ENCODE data around the gene RNF214. TPM values are rescaled to one million over a fixed set of nuclear protein-coding genes. Genes with fewer than 3 reads are reported as not detected.

RNF214 gene
- total RNA-seq, 2 donors from 2014 or later = 46.4 to 51.1 TPM

DNA sequence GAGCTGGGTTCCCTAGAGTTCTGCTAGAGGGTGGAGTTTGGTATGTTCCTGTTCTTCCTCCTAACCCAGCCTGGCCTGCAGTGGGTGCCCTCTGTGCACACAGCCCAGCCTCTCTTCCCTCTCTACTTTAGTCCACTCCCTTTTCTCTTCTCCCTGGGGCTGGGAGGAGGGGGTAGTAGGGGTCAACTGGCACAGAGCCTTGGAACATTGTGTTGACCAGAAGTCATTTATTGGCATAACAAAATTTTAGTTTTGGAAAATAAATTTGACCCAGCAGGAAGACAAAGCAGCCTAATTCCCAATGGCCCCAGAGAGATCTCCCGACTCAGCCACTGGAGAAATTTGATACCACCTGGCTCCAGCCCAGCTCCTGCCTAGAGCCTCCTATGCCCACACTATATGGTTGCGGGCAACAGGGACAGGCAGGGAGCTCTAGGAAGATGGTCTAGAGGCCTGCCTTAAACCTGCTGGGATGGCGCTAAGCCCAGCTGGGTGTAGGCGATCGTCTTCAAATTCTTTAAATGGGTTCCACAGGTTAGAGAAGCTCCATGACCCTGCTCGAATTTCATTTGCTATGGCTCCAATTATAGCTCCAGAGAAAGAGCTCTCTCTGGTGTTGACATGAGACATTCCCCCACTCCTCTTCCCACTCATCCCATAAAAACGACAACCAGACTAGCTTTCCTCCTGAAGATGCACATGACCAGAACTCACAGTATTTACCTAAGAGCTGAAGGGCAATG is 10.5 kb upstream of the RNF214 start:
- WGBS, 2 experiments (ENCODE audit: insufficient coverage in 1 of 2, insufficient read length in 1 of 2) = 94 to 95% methylated on average over 5 to 7 of the region's 7 CpGs
- no peak overlapping the region for H3K27ac Mint-ChIP-seq

GRCh38 chr11:117222991-117223740 is 9.3 kb upstream of the RNF214 start:
- no peak overlapping the region for H3K27ac ChIP-seq (ENCODE audit: low read depth, low read length)
- no peaks in the 10 kb centered on the region for H3K4me1 ChIP-seq (ENCODE audit: control insufficient read depth, insufficient read depth, low read length)
- TF ChIP-seq, protein P1, sequence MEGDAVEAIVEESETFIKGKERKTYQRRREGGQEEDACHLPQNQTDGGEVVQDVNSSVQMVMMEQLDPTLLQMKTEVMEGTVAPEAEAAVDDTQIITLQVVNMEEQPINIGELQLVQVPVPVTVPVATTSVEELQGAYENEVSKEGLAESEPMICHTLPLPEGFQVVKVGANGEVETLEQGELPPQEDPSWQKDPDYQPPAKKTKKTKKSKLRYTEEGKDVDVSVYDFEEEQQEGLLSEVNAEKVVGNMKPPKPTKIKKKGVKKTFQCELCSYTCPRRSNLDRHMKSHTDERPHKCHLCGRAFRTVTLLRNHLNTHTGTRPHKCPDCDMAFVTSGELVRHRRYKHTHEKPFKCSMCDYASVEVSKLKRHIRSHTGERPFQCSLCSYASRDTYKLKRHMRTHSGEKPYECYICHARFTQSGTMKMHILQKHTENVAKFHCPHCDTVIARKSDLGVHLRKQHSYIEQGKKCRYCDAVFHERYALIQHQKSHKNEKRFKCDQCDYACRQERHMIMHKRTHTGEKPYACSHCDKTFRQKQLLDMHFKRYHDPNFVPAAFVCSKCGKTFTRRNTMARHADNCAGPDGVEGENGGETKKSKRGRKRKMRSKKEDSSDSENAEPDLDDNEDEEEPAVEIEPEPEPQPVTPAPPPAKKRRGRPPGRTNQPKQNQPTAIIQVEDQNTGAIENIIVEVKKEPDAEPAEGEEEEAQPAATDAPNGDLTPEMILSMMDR (conservative IDR thresholded peaks at IDR 0.05) = no peak
- H3K27me3 ChIP-seq (ENCODE audit: control insufficient read depth, insufficient read depth, low read length, poor library complexity, severe bottlenecking) = no peaks in the 10 kb centered on the region
- H3K4me3 ChIP-seq (ENCODE audit: low read length) = no peak overlapping the region
- peak; percentile 29 for DNase-seq
- no peaks in the 10 kb centered on the region for H3K27me3 Mint-ChIP-seq (ENCODE audit: insufficient read depth)
- no peaks in the 10 kb centered on the region for H3K9me3 Mint-ChIP-seq
- no peaks in the 10 kb centered on the region for H3K9me3 ChIP-seq (ENCODE audit: control insufficient read depth, low read length)
- H3K36me3 Mint-ChIP-seq (ENCODE audit: low read depth) = peaks cover 48% of the 10 kb centered on the region
- H3K4me3 Mint-ChIP-seq = no peak overlapping the region
- 91 to 98% methylated on average over 13 to 14 of the region's 14 CpGs for WGBS, 2 experiments (ENCODE audit: insufficient coverage in 1 of 2, insufficient read length in 1 of 2)
- peaks cover 2% of the 10 kb centered on the region for H3K4me1 Mint-ChIP-seq
- H3K27ac Mint-ChIP-seq = no peak overlapping the region
- no peak overlapping the region for H3K9ac ChIP-seq (ENCODE audit: extremely low read depth, low read length, poor library complexity, severe bottlenecking)
- peaks cover 79% of the 10 kb centered on the region for H3K36me3 ChIP-seq (ENCODE audit: control insufficient read depth, insufficient read depth, low read length)

More for the DNA sequence above, 10.5 kb upstream of the RNF214 start:
- peaks cover 50% of the 10 kb centered on the region for H3K36me3 Mint-ChIP-seq (ENCODE audit: low read depth)
- Histone ChIP-seq H3K36me3 (ENCODE audit: control insufficient read depth, insufficient read depth, low read length) (peaks cover 79% of the 10 kb centered on the region), H3K4me1 (ENCODE audit: control insufficient read depth, insufficient read depth, low read length) (no peaks in the 10 kb centered on the region), H3K27ac (ENCODE audit: low read depth, low read length) (no peak overlapping the region), H3K9ac (ENCODE audit: extremely low read depth, low read length, poor library complexity, severe bottlenecking) (no peak overlapping the region), H3K27me3 (ENCODE audit: control insufficient read depth, insufficient read depth, low read length, poor library complexity, severe bottlenecking) (no peaks in the 10 kb centered on the region), H3K4me3 (ENCODE audit: low read length) (no peak overlapping the region), H3K9me3 (ENCODE audit: control insufficient read depth, low read length) (no peaks in the 10 kb centered on the region)
- peaks cover 2% of the 10 kb centered on the region for H3K4me1 Mint-ChIP-seq
- peak; percentile 46 for DNase-seq
- H3K4me3 Mint-ChIP-seq = no peak overlapping the region
- TF ChIP-seq, protein P1 (conservative IDR thresholded peaks at IDR 0.05) = no peak
- no peaks in the 10 kb centered on the region for H3K9me3 Mint-ChIP-seq
- H3K27me3 Mint-ChIP-seq (ENCODE audit: insufficient read depth) = no peaks in the 10 kb centered on the region

DNA sequence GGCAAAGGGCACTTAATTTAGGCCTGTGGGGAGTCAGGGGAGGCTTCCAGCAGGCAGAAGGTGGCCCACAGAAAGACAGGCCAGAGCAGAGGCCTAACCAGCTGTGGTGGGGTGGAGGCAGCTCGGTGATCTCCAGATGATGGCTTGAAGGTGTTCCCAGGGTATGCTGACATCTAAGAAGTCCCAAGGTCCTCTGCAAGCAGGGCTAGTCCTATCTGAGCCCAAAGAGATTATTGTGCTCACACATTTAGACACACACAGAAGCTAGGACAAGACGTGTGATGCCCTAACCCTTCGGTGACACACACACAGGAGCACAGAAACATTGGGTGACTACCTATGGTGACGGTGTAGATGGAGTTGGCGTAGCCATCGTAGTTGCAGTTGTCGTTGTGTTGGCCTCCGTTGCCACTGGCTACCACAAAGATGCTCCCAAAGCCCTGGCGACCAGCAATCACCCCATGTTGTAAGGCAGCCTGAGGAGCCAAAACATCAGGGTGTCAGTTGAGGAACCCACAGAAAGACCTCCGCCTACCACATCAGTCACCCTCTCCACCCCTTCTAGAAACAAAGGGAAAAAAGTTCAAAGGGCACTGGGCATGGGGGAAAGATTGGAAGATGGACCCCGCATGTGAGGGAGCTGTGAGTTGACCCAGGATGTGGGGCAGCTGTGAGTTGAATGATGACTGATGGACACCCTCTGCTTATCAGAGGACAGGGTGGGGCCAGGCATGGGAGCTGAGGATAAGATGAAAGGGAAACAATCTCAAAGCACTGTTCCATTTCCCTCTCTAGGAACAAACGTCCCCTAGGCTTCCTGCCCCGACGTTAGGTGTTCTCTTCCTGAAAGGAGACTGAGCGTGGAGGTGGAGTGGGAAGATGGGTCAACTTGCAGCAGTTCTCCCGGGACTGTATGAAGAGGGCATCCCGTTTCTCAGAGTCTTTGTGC is 8.5 kb upstream of the RNF214 start:
- Mint-ChIP-seq H3K27ac (peak overlapping the region; percentile 39), H3K9me3 (no peaks in the 10 kb centered on the region), H3K27me3 (ENCODE audit: insufficient read depth) (no peaks in the 10 kb centered on the region), H3K4me1 (peaks cover 2% of the 10 kb centered on the region), H3K36me3 (ENCODE audit: low read depth) (peaks cover 45% of the 10 kb centered on the region), H3K4me3 (no peak overlapping the region)
- Histone ChIP-seq H3K27ac (ENCODE audit: low read depth, low read length) (no peak overlapping the region), H3K4me3 (ENCODE audit: low read length) (no peak overlapping the region), H3K36me3 (ENCODE audit: control insufficient read depth, insufficient read depth, low read length) (peaks cover 79% of the 10 kb centered on the region), H3K4me1 (ENCODE audit: control insufficient read depth, insufficient read depth, low read length) (no peaks in the 10 kb centered on the region), H3K9me3 (ENCODE audit: control insufficient read depth, low read length) (no peaks in the 10 kb centered on the region), H3K27me3 (ENCODE audit: control insufficient read depth, insufficient read depth, low read length, poor library complexity, severe bottlenecking) (no peaks in the 10 kb centered on the region), H3K9ac (ENCODE audit: extremely low read depth, low read length, poor library complexity, severe bottlenecking) (no peak overlapping the region)
- peak; percentile 10 for DNase-seq
- TF ChIP-seq, protein P1 (conservative IDR thresholded peaks at IDR 0.05) = no peak
- WGBS, 2 experiments (ENCODE audit: insufficient coverage in 1 of 2, insufficient read length in 1 of 2) = 90 to 99% methylated on average over 10 to 17 of the region's 17 CpGs
